Measurements from ENCODE around the gene HAP1. TPM values are rescaled to one million over a fixed set of nuclear protein-coding genes. Genes with fewer than 3 reads are reported as not detected.

HAP1 gene
- total and polyA plus RNA-seq, 2 of the 8 experiments (the other 6 are each of a cell fraction or from before 2014, with no cell fraction given), result 2.3 to 3.6 TPM

GRCh38 chr17:41707803-41708669 is 26.4 kb downstream of the HAP1 start (continued):
- TF ChIP-seq CHD7 (IDR thresholded peaks at IDR 0.05; ENCODE audit: insufficient replicate concordance, low read length) (no peak), TCF12 (IDR thresholded peaks at IDR 0.05; ENCODE audit: low read depth, low read length) (peak; percentile 90; the same call in 1 of the 2 replicates), POLR2AphosphoS5 (IDR thresholded peaks at IDR 0.05; ENCODE audit: low read depth, low read length) (peak; percentile 80), KDM1A (IDR thresholded peaks at IDR 0.05; ENCODE audit: borderline replicate concordance, low read length) (peak; percentile 88; the same call in 1 of the 2 replicates), ZNF274 (IDR thresholded peaks at IDR 0.05; ENCODE audit: borderline replicate concordance, extremely low read depth, low read length) (no peak), CBX8 (IDR thresholded peaks at IDR 0.05; ENCODE audit: borderline replicate concordance, low read depth, low read length) (no peak), SP4 (IDR thresholded peaks at IDR 0.05; ENCODE audit: low read length) (no peak), RAD21 (IDR thresholded peaks at IDR 0.05 in 1 of 2, conservative IDR thresholded peaks at IDR 0.05 in 1 of 2; ENCODE audit: low read depth in 2 of 2, low read length in 2 of 2) (no peak), KDM4A (IDR thresholded peaks at IDR 0.05; ENCODE audit: low read depth, low read length, severe bottlenecking) (no peak)

All from H1 (cell line).